Motor neuron (in vitro differentiated cells): Measurements from ENCODE around the gene GSC. TPM values are rescaled to one million over a fixed set of nuclear protein-coding genes. Genes with fewer than 3 reads are reported as not detected.

Source experiments
- ATAC-seq, 8 experiments: fragments of 200-7000 bp; cut with Tn5 transposase; replicated peaks in 6 of 8; 2 replicates each; pipeline ENCODE4 v1.8.0; 2021; ENCODE audit warnings: mild to moderate bottlenecking in 8 of 8, moderate library complexity in 8 of 8
- H3K27ac ChIP-seq, 2 donors: fragments of 250-450 bp; sonication (Bioruptor Pico); 2 replicates each; pipeline ENCODE4 v1.9.0; 2021; ENCODE audit warnings: antibody characterized with exemption in 2 of 2, mild to moderate bottlenecking in 2 of 2, moderate library complexity in 1 of 2
- H3K4me1 ChIP-seq, 2 donors: fragments of 250-450 bp; sonication (Bioruptor Pico); replicated peaks in 1 of 2; 2 replicates each; pipeline ENCODE4 v1.6.1; 2021; ENCODE audit warnings: antibody characterized with exemption in 2 of 2, mild to moderate bottlenecking in 2 of 2, moderate library complexity in 1 of 2
- H3K4me3 ChIP-seq, 5 donors: fragments of 250-450 bp; sonication (Bioruptor Pico); 2 replicates each; pipeline ENCODE4 v1.9.0; 2021; ENCODE audit warnings: antibody characterized with exemption in 5 of 5, mild to moderate bottlenecking in 5 of 5, moderate library complexity in 4 of 5
- WGBS, 10 experiments: fragments of 450-650 bp; shearing (Covaris generic); methylation state at CpG; one replicate each; pipeline ENCODE4 v1.0.0; 2022; 5-methylcytosine and 5-hydroxymethylcytosine counted together
- in situ Hi-C, 9 experiments: fragments of 400-800 bp; cut with MboI; loops; one replicate each; pipeline ENCODE4 v1.15.0; 2021; ENCODE audit warnings: low sequenced_read_pairs in 9 of 9, low pct_unique_long_range_greater_than_20kb in 2 of 9; ENCODE audit not compliant: unreplicated experiment in 9 of 9
- total RNA-seq, 8 experiments: library from RNA; unstranded; fragments of 300-600 nt; gene quantifications; 2 replicates each; pipeline versions ENCODE4 v1.2.3 to v1.2.4, GENCODE V29; 2022

The GSC gene
- total RNA-seq, 8 experiments from 2014 or later, result 0.24 to 0.56 (median 0.26) TPM; not detected in 2

- Histone ChIP-seq H3K27ac (no peak overlapping the region), H3K4me1 (no peaks in the 10 kb centered on the region), H3K4me3 (no peak overlapping the region)
- in situ Hi-C loops, result no loop called here
- 7 to 81% (median 51%) methylated on average over 1 to 5 of the region's 8 CpGs; no CpG with 5 or more reads in 3 of the 10 experiments for WGBS, 10 experiments
- peak in 3 of 8 experiments; percentile 49 to 69 (median 59) for ATAC-seq
These were observed 10.9 kb upstream of the GSC start for GRCh38 chr14:94780536-94781399.

- in situ Hi-C loops, result no loop called here
- no peak for ATAC-seq
These were observed 9.8 kb upstream of the GSC start for GRCh38 chr14:94779713-94780112.

DNA sequence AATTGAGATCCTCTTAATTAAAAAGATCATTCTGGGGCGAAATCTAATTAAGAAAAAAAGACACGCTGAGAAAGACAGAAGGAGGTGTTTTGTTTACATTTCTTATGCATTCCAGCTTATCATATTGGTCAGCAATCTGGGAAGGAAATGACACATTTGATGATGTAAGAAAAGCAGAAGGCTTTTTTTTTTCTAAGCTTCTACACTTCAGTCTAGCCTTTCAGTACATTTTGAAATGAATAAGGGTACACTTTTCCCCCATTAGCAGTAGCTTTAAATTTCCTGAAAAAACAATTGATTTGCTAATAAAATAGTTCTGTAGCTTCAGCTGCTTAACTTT is 5.9 kb upstream of the GSC start:
- WGBS, 10 experiments, result 0 to 67% (median 15%) methylated on average over 1 to 2 of the region's 2 CpGs
- no peak for ATAC-seq
- in situ Hi-C loops, result no loop called here
- Histone ChIP-seq H3K4me1 (peaks cover 8 to 13% of the 10 kb centered on the region in 2 donors), H3K4me3 (no peak overlapping the region), H3K27ac (no peak overlapping the region)

More at GRCh38 chr14:94779713-94780112, 9.8 kb upstream of the GSC start:
- 77 to 100% (median 98%) methylated on average over 2 to 5 of the region's 5 CpGs; no CpG with 5 or more reads in 5 of the 10 experiments for WGBS, 10 experiments
- H3K4me1 ChIP-seq, result no peaks in the 10 kb centered on the region
- no peak overlapping the region for H3K27ac ChIP-seq
- H3K4me3 ChIP-seq, result no peak overlapping the region

GRCh38 chr14:94775091-94775870 is 5.4 kb upstream of the GSC start:
- 0 to 65% (median 17%) methylated on average over 2 to 13 of the region's 20 CpGs for WGBS, 10 experiments
- ATAC-seq, result no peak
- Histone ChIP-seq H3K27ac (no peak overlapping the region), H3K4me3 (no peak overlapping the region), H3K4me1 (peaks cover 8 to 13% of the 10 kb centered on the region in 2 donors)
- in situ Hi-C loops, result no loop called here

DNA sequence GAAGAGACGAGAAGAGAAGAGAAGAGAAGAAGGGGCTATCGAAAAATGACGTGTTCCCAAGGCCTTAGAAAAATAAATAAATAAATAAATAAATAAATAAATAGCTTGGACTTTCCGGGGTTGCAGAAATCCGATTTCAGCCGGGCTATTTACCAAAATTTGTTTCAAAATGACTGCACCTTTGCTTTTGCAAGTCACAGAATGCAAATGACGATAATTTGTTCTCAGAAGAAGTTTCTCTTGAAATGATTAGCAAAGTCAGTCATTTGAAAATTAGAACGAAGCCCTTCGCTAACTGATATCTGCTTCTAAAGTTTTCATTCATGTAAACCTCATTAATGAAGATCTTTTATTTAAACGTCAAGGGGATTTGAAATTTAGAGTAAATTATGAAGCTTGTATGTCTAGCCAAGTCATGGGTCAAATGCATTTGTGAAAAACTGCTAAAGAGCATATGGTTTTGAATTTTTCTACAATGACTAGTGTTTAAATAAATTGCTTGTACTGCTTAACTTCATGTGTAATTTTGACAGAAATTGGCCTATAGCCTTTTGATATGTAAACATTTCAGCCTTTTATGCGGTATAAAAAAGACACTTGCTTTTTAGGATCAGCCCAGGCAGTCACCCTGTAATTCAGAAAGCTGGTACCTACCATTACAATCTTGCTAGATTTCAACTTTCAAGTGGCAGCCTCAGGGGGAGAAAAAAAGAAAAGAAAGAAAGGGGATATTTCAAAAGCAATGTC is 4.6 kb upstream of the GSC start:
- no peak overlapping the region for H3K4me3 ChIP-seq
- in situ Hi-C loops, result no loop called here
- H3K4me1 ChIP-seq, result peaks cover 8 to 13% of the 10 kb centered on the region in 2 donors
- ATAC-seq, result no peak
- 3 to 56% (median 9%) methylated on average over 5 to 11 of the region's 11 CpGs for WGBS, 10 experiments
- no peak overlapping the region for H3K27ac ChIP-seq

DNA sequence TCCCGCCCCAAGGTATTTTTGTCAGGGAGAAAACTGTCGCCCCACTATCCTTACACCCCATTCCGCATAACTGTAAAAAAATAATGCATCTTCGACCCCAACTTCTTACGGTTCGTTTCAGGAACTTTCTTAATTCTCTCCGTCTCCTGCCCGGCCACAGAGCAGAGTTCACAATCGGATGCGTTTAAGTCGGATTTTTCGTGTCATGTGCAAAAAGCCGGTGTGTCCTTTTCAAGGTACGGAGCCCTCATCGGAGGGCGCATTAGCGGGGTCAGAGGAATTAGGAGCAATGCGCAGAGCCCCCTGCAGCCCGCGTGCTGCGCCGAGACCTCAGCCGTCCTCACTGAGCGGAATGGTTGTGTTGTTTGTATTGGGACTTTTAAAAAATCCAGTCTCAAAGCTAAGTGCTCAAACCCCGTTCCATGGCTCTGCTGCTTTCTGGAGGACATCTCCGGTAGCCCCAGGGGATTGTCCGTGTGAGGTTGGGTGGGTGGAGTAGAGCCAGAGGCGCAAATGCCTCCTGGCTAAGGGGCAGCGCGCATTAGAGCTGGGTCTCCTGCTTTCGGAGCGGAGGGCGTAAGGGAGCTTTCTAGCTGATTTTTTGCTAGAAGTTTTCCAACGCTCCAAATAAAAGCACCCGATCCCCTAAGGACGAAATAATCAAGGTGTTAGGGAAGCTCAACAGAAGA is 3.9 kb upstream of the GSC start:
- WGBS, 10 experiments, result 0 to 33% (median 6%) methylated on average over 2 to 33 of the region's 36 CpGs
- in situ Hi-C loops, result no loop called here
- no peak for ATAC-seq
- no peak overlapping the region for H3K4me3 ChIP-seq
- peaks cover 8 to 16% of the 10 kb centered on the region in 2 donors for H3K4me1 ChIP-seq
- H3K27ac ChIP-seq, result no peak overlapping the region

GRCh38 chr14:94773061-94773648 is 3.2 kb upstream of the GSC start:
- Histone ChIP-seq H3K4me1 (peaks cover 8 to 20% of the 10 kb centered on the region in 2 donors), H3K27ac (no peak overlapping the region), H3K4me3 (peak overlapping the region in 2 of 5 donors; percentile 2 to 7)
- ATAC-seq, result peak in 5 of 8 experiments; percentile 55 to 70 (median 60)
- in situ Hi-C loops, result no loop called here
- 0 to 40% (median 28%) methylated on average over 1 to 38 of the region's 42 CpGs; no CpG with 5 or more reads in 1 of the 10 experiments for WGBS, 10 experiments

DNA sequence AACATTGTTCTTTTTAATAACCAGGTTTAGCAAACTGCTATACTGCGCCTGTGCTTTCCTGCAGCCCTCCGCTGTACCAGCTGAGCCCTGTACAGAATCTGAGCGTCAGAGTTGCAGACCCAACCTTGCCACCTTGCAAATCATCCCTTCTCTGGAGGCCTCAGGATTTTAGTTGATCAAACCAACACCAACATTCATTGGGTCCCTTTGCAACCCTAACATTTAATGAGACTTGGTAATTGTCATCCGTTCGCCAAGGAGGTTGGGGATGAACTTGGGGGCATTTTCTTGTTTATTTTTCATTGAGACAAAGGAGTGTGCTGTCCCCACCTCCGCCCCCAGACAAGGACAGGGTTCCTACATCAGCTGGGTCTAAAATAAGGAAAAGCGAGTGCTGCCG is 2.6 kb upstream of the GSC start:
- Histone ChIP-seq H3K4me3 (no peak overlapping the region), H3K27ac (no peak overlapping the region), H3K4me1 (peaks cover 8 to 20% of the 10 kb centered on the region in 2 donors)
- in situ Hi-C loops, result no loop called here
- ATAC-seq, result no peak
- WGBS, 10 experiments, result 11 to 100% (median 39%) methylated on average over 2 to 8 of the region's 8 CpGs; no CpG with 5 or more reads in 2 of the 10 experiments

- WGBS, 10 experiments, result 20 to 86% (median 45%) methylated on average over 1 to 10 of the region's 14 CpGs; no CpG with 5 or more reads in 1 of the 10 experiments
- in situ Hi-C loops, result no loop called here
- Histone ChIP-seq H3K27ac (no peak overlapping the region), H3K4me1 (peaks cover 8 to 20% of the 10 kb centered on the region in 2 donors), H3K4me3 (no peak overlapping the region)
- ATAC-seq, result no peak
These were observed 2.1 kb upstream of the GSC start for GRCh38 chr14:94771906-94772490.

DNA sequence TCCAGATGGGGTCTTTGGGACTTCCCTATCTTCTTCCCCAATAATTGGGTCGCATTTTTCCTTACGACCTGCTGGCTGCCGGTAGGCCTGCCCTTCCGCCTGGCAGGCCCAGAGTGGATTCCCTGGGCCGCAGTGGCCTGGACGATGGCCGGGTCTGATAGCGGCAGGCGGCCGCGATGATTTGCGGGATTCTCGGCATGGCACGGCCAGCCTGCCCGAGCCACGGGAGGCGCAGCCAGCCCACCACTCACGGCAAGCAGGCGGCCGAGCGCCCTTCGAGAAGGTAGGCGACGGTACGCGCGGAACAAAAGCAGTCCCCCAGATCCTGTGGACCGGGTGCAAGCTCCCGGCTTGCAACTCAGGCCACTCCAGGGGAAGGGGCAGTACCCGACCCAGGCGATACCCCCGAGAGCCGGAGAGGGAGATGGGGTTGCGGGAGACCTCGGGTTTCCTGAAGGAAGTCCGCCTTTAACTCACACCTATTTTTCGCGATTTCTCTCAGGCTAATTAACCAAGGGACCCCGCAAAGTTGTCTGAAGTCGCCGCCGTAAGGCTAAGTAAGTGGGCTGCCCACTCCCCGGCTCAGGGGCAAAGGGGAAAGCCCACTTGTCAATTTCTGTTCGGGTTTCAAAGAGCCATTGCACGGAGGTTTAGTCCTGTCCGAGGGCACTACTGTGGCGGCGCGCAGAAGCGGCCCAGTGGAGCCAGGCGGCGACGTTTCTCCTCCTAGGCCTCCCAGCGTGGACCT is 1.4 kb upstream of the GSC start:
- WGBS, 10 experiments, result 11 to 100% (median 25%) methylated on average over 1 to 31 of the region's 54 CpGs; no CpG with 5 or more reads in 3 of the 10 experiments
- no peak for ATAC-seq
- Histone ChIP-seq H3K27ac (no peak overlapping the region), H3K4me1 (peaks cover 8 to 20% of the 10 kb centered on the region in 2 donors), H3K4me3 (no peak overlapping the region)
- in situ Hi-C loops, result no loop called here

GRCh38 chr14:94770815-94771157 is 873 bp upstream of the GSC start:
- Histone ChIP-seq H3K27ac (no peak overlapping the region), H3K4me1 (peaks cover 8 to 20% of the 10 kb centered on the region in 2 donors), H3K4me3 (no peak overlapping the region)
- WGBS, 10 experiments, result 8 to 75% (median 43%) methylated on average over 4 to 9 of the region's 9 CpGs; no CpG with 5 or more reads in 2 of the 10 experiments
- in situ Hi-C loops, result no loop called here
- ATAC-seq, result no peak
